GM23338 (cell line): ENCODE data around the gene BAMBI. TPM values are rescaled to one million over a fixed set of nuclear protein-coding genes. Genes with fewer than 3 reads are reported as not detected.

Source experiments
- ATAC-seq: fragments of 200-7000 bp; cut with Tn5 transposase; 3 replicates; pipeline ENCODE4 v1.9.1; 2020
- DNase-seq: peaks from one replicate; pipeline ENCODE4 v3.0.0-alpha.2; 2015; ENCODE audit warnings: low spot score
- H2AFZ ChIP-seq: fragments of 200-600 bp; sonication (generic); 2 replicates; pipeline ENCODE4 v1.8.0; 2016; ENCODE audit warnings: antibody characterized with exemption, mild to moderate bottlenecking, moderate library complexity
- H3F3A ChIP-seq: fragments of 200-600 bp; sonication (generic); replicated peaks from 2 replicates; pipeline ENCODE4 v1.8.0; 2017; ENCODE audit warnings: antibody characterized with exemption, mixed run types, low read depth
- H3K27ac ChIP-seq: fragments of 200-600 bp; sonication (generic); 2 replicates; pipeline ENCODE4 v1.6.1; 2016; ENCODE audit warnings: low read depth
- H3K27me3 ChIP-seq: fragments of 200-600 bp; sonication (generic); 2 replicates; pipeline ENCODE4 v1.8.0; 2016; ENCODE audit warnings: mild to moderate bottlenecking, mixed run types, moderate library complexity; ENCODE audit not compliant: insufficient read depth
- H3K36me3 ChIP-seq: fragments of 200-600 bp; sonication (generic); 2 replicates; pipeline ENCODE4 v1.8.0; 2016; ENCODE audit warnings: mild to moderate bottlenecking; ENCODE audit not compliant: insufficient read depth
- H3K4me1 ChIP-seq: fragments of 200-600 bp; sonication (generic); 2 replicates; pipeline ENCODE4 v1.8.0; 2016; ENCODE audit warnings: mild to moderate bottlenecking, moderate library complexity; ENCODE audit not compliant: insufficient read depth
- H3K4me2 ChIP-seq: fragments of 200-600 bp; sonication (generic); 2 replicates; pipeline ENCODE4 v1.7.1; 2017; ENCODE audit warnings: mixed run types
- H3K4me3 ChIP-seq: fragments of 200-600 bp; sonication (generic); 2 replicates; pipeline ENCODE4 v1.6.1; 2016; ENCODE audit warnings: mixed run types
- H3K79me2 ChIP-seq: fragments of 200-600 bp; sonication (generic); replicated peaks from 2 replicates; pipeline ENCODE4 v1.8.0; 2017; ENCODE audit warnings: mild to moderate bottlenecking; ENCODE audit not compliant: insufficient read depth
- H3K9me2 ChIP-seq: fragments of 200-600 bp; sonication (generic); 2 replicates; pipeline ENCODE4 v1.8.0; 2017; ENCODE audit not compliant: insufficient read depth
- H4K20me1 ChIP-seq: fragments of 200-600 bp; sonication (generic); replicated peaks from 2 replicates; pipeline ENCODE4 v1.8.0; 2017; ENCODE audit warnings: mild to moderate bottlenecking; ENCODE audit not compliant: insufficient read depth
- H3K27ac Mint-ChIP-seq: 2 replicates; pipeline ENCODE4 v1.8.0; 2020; ENCODE audit warnings: inconsistent platforms, mild to moderate bottlenecking, moderate library complexity, mixed read lengths
- H3K27me3 Mint-ChIP-seq: 3 replicates; pipeline ENCODE4 v1.8.0; 2022; ENCODE audit warnings: low read depth, mild to moderate bottlenecking, moderate library complexity, mixed read lengths, inconsistent platforms; ENCODE audit not compliant: insufficient read depth, poor library complexity
- H3K36me3 Mint-ChIP-seq: 3 replicates; pipeline ENCODE4 v1.8.0; 2021; ENCODE audit warnings: low read depth, mild to moderate bottlenecking, inconsistent platforms, moderate library complexity, mixed read lengths
- H3K4me1 Mint-ChIP-seq: 3 replicates; pipeline ENCODE4 v1.8.0; 2020; ENCODE audit warnings: mild to moderate bottlenecking, inconsistent platforms, mixed read lengths
- H3K4me3 Mint-ChIP-seq: 3 replicates; pipeline ENCODE4 v1.8.0; 2021; ENCODE audit warnings: moderate library complexity, mild to moderate bottlenecking, inconsistent platforms, mixed read lengths
- H3K9me3 Mint-ChIP-seq: 3 replicates; pipeline ENCODE4 v1.8.0; 2020; ENCODE audit warnings: moderate library complexity, mild to moderate bottlenecking, inconsistent platforms, mixed read lengths
- CREB1 ChIP-seq: fragments of 250-450 bp; sonication (Bioruptor Pico); IDR thresholded peaks from 2 replicates; pipeline ENCODE4 v1.5.0; 2020; ENCODE audit warnings: low read depth, mild to moderate bottlenecking, moderate library complexity
- EZH2phosphoT487 ChIP-seq: fragments of 200-600 bp; sonication (generic); IDR thresholded peaks from one replicate; pipeline ENCODE4 v1.8.1; 2018; ENCODE audit warnings: antibody characterized with exemption; ENCODE audit not compliant: unreplicated experiment
- JUNB ChIP-seq: IDR thresholded peaks from one replicate; pipeline ENCODE4 v1.6.1; 2016; ENCODE audit warnings: antibody characterized with exemption; ENCODE audit not compliant: unreplicated experiment
- NANOG ChIP-seq: IDR thresholded peaks from 2 replicates; pipeline ENCODE4 v1.6.1; 2016; ENCODE audit warnings: antibody characterized with exemption, borderline replicate concordance
- POLR2AphosphoS5 ChIP-seq: IDR thresholded peaks from 2 replicates; pipeline ENCODE4 v1.6.1; 2016; ENCODE audit warnings: antibody characterized with exemption, low read depth
- STAT1 ChIP-seq: IDR thresholded peaks from one replicate; pipeline ENCODE4 v1.6.1; 2016; ENCODE audit warnings: antibody characterized with exemption; ENCODE audit not compliant: unreplicated experiment
- ZNF114 ChIP-seq: fragments of 250-450 bp; sonication (Bioruptor Pico); IDR thresholded peaks from 2 replicates; pipeline ENCODE4 v1.5.0; 2020; ENCODE audit warnings: mild to moderate bottlenecking, moderate library complexity
- ZNF331 ChIP-seq: fragments of 250-450 bp; sonication (Bioruptor Pico); IDR thresholded peaks from 2 replicates; pipeline ENCODE4 v1.5.0; 2020; ENCODE audit warnings: low read depth, mild to moderate bottlenecking, moderate library complexity
- polyA plus RNA-seq: library from polyadenylated mRNA; unstranded; fragments of >200 nt; fragmentation: Nextera tagmentation; extraction: Ambion mirVana; gene quantifications from 2 replicates; pipeline ENCODE4 v1.2.1, GENCODE V29; 2016
- total RNA-seq: library from RNA; depleted of rRNA; stranded (reverse); fragments of >200 nt; shearing (Covaris generic); gene quantifications from 2 replicates; pipeline ENCODE4 v1.2.3, GENCODE V29; 2014
- TF ChIP-seq, protein P1 (sequence below): fragments of 250-450 bp; sonication (Bioruptor Pico); IDR thresholded peaks from 2 replicates; pipeline ENCODE4 v1.5.0; 2020; ENCODE audit warnings: mild to moderate bottlenecking, moderate library complexity
- TF ChIP-seq, protein P2 (sequence below): IDR thresholded peaks from one replicate; pipeline ENCODE4 v1.6.1; 2018; ENCODE audit warnings: antibody characterized with exemption; ENCODE audit not compliant: unreplicated experiment
- TF ChIP-seq, protein P3 (sequence below), 2 experiments: fragments of 200-600 bp in 1 of 2; sonication (generic) in 1 of 2; conservative IDR thresholded peaks; 2 replicates each; pipeline versions ENCODE4 v1.5.1 to v1.6.1; 2016 to 2017; ENCODE audit warnings: antibody characterized with exemption in 2 of 2, low read depth in 2 of 2, mild to moderate bottlenecking in 2 of 2, moderate library complexity in 1 of 2
- TF ChIP-seq, protein P4 (sequence below): IDR thresholded peaks from 2 replicates; pipeline ENCODE4 v1.6.1; 2016; ENCODE audit warnings: antibody characterized with exemption

BAMBI gene
- total and polyA plus RNA-seq, 2 experiments from 2014 or later, result 20.1 to 37.5 TPM

DNA sequence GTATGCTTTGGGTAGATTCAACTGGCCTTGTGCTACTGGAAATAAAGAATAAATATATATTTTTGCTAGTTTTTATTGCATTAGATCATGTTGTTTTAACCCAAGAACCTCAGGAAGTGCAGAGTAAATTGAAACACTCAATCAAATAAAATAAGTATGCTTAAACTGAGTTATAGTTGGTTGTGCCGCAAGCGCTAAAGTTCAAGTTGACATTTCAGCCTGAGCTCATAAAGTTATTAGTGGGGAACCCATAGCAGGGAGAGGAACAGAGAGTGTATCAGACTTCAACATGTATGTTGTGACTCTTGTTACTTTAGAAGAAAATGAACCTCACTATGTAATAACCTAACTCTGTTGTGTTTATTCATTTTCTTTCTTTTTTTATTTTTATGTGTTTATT lies 25.2 kb upstream of the BAMBI start (continued):
- TF ChIP-seq, protein P1, sequence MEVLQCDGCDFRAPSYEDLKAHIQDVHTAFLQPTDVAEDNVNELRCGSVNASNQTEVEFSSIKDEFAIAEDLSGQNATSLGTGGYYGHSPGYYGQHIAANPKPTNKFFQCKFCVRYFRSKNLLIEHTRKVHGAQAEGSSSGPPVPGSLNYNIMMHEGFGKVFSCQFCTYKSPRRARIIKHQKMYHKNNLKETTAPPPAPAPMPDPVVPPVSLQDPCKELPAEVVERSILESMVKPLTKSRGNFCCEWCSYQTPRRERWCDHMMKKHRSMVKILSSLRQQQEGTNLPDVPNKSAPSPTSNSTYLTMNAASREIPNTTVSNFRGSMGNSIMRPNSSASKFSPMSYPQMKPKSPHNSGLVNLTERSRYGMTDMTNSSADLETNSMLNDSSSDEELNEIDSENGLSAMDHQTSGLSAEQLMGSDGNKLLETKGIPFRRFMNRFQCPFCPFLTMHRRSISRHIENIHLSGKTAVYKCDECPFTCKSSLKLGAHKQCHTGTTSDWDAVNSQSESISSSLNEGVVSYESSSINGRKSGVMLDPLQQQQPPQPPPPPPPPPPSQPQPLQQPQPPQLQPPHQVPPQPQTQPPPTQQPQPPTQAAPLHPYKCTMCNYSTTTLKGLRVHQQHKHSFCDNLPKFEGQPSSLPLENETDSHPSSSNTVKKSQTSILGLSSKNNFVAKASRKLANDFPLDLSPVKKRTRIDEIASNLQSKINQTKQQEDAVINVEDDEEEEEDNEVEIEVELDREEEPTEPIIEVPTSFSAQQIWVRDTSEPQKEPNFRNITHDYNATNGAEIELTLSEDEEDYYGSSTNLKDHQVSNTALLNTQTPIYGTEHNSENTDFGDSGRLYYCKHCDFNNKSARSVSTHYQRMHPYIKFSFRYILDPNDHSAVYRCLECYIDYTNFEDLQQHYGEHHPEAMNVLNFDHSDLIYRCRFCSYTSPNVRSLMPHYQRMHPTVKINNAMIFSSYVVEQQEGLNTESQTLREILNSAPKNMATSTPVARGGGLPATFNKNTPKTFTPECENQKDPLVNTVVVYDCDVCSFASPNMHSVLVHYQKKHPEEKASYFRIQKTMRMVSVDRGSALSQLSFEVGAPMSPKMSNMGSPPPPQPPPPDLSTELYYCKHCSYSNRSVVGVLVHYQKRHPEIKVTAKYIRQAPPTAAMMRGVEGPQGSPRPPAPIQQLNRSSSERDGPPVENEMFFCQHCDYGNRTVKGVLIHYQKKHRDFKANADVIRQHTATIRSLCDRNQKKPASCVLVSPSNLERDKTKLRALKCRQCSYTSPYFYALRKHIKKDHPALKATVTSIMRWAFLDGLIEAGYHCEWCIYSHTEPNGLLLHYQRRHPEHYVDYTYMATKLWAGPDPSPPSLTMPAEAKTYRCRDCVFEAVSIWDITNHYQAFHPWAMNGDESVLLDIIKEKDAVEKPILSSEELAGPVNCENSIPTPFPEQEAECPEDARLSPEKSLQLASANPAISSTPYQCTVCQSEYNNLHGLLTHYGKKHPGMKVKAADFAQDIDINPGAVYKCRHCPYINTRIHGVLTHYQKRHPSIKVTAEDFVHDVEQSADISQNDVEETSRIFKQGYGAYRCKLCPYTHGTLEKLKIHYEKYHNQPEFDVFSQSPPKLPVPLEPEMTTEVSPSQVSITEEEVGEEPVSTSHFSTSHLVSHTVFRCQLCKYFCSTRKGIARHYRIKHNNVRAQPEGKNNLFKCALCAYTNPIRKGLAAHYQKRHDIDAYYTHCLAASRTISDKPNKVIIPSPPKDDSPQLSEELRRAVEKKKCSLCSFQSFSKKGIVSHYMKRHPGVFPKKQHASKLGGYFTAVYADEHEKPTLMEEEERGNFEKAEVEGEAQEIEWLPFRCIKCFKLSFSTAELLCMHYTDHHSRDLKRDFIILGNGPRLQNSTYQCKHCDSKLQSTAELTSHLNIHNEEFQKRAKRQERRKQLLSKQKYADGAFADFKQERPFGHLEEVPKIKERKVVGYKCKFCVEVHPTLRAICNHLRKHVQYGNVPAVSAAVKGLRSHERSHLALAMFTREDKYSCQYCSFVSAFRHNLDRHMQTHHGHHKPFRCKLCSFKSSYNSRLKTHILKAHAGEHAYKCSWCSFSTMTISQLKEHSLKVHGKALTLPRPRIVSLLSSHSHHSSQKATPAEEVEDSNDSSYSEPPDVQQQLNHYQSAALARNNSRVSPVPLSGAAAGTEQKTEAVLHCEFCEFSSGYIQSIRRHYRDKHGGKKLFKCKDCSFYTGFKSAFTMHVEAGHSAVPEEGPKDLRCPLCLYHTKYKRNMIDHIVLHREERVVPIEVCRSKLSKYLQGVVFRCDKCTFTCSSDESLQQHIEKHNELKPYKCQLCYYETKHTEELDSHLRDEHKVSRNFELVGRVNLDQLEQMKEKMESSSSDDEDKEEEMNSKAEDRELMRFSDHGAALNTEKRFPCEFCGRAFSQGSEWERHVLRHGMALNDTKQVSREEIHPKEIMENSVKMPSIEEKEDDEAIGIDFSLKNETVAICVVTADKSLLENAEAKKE (CRISPR knock-in tag), result no peak

DNA sequence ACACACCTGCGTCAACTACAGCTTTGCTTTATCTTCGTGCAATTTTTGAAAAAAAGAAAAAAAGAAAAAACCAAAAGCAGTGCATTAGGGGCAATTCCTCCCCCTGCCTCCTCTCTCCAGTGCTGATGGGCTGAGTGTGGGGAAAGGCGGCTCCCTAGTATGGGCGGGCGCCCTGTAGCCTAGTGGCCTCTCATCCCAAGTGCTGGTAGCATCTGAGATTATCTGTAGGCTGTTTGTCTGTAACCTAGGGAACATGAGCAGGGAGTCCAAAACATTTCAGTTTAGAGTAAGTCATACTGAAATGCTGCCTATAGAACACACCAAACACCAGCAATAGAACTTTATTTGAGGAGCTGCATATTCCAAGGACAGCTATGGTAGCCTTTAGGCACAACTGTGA lies 24.6 kb upstream of the BAMBI start:
- ATAC-seq, result no peak
- TF ChIP-seq, protein P2, sequence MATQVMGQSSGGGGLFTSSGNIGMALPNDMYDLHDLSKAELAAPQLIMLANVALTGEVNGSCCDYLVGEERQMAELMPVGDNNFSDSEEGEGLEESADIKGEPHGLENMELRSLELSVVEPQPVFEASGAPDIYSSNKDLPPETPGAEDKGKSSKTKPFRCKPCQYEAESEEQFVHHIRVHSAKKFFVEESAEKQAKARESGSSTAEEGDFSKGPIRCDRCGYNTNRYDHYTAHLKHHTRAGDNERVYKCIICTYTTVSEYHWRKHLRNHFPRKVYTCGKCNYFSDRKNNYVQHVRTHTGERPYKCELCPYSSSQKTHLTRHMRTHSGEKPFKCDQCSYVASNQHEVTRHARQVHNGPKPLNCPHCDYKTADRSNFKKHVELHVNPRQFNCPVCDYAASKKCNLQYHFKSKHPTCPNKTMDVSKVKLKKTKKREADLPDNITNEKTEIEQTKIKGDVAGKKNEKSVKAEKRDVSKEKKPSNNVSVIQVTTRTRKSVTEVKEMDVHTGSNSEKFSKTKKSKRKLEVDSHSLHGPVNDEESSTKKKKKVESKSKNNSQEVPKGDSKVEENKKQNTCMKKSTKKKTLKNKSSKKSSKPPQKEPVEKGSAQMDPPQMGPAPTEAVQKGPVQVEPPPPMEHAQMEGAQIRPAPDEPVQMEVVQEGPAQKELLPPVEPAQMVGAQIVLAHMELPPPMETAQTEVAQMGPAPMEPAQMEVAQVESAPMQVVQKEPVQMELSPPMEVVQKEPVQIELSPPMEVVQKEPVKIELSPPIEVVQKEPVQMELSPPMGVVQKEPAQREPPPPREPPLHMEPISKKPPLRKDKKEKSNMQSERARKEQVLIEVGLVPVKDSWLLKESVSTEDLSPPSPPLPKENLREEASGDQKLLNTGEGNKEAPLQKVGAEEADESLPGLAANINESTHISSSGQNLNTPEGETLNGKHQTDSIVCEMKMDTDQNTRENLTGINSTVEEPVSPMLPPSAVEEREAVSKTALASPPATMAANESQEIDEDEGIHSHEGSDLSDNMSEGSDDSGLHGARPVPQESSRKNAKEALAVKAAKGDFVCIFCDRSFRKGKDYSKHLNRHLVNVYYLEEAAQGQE, result no peak
- no peak for TF ChIP-seq POLR2AphosphoS5
- TF ChIP-seq, protein P3, sequence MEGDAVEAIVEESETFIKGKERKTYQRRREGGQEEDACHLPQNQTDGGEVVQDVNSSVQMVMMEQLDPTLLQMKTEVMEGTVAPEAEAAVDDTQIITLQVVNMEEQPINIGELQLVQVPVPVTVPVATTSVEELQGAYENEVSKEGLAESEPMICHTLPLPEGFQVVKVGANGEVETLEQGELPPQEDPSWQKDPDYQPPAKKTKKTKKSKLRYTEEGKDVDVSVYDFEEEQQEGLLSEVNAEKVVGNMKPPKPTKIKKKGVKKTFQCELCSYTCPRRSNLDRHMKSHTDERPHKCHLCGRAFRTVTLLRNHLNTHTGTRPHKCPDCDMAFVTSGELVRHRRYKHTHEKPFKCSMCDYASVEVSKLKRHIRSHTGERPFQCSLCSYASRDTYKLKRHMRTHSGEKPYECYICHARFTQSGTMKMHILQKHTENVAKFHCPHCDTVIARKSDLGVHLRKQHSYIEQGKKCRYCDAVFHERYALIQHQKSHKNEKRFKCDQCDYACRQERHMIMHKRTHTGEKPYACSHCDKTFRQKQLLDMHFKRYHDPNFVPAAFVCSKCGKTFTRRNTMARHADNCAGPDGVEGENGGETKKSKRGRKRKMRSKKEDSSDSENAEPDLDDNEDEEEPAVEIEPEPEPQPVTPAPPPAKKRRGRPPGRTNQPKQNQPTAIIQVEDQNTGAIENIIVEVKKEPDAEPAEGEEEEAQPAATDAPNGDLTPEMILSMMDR (conservative IDR thresholded peaks at IDR 0.05; ENCODE audit: low read depth in 2 of 2), result no peak
- TF ChIP-seq ZNF114, result no peak
- TF ChIP-seq NANOG, result no peak
- no peak for TF ChIP-seq CREB1
- TF ChIP-seq JUNB, result no peak
- no peak for TF ChIP-seq EZH2phosphoT487
- no peak for TF ChIP-seq ZNF331 (CRISPR knock-in tag)
- TF ChIP-seq, protein P4, sequence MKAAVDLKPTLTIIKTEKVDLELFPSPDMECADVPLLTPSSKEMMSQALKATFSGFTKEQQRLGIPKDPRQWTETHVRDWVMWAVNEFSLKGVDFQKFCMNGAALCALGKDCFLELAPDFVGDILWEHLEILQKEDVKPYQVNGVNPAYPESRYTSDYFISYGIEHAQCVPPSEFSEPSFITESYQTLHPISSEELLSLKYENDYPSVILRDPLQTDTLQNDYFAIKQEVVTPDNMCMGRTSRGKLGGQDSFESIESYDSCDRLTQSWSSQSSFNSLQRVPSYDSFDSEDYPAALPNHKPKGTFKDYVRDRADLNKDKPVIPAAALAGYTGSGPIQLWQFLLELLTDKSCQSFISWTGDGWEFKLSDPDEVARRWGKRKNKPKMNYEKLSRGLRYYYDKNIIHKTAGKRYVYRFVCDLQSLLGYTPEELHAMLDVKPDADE, result no peak
- no peak for TF ChIP-seq STAT1

More for the DNA sequence above, 24.6 kb upstream of the BAMBI start:
- Histone ChIP-seq H2AFZ (no peak overlapping the region), H3K4me1 (no peaks in the 10 kb centered on the region), H3K79me2 (no peaks in the 10 kb centered on the region), H4K20me1 (no peaks in the 10 kb centered on the region), H3K4me2 (no peak overlapping the region), H3K9me2 (peaks cover 3% of the 10 kb centered on the region; the same call in 1 of the 2 replicates), H3K27me3 (no peaks in the 10 kb centered on the region), H3K27ac (no peak overlapping the region), H3K4me3 (no peak overlapping the region), H3F3A (no peaks in the 10 kb centered on the region), H3K36me3 (no peaks in the 10 kb centered on the region)
- no peak for DNase-seq
- peaks cover 16% of the 10 kb centered on the region; the same call in 2 of the 3 replicates for H3K9me3 Mint-ChIP-seq
- H3K4me3 Mint-ChIP-seq, result no peak overlapping the region
- no peaks in the 10 kb centered on the region for H3K36me3 Mint-ChIP-seq
- H3K27ac Mint-ChIP-seq, result no peak overlapping the region
- no peaks in the 10 kb centered on the region for H3K4me1 Mint-ChIP-seq
- H3K27me3 Mint-ChIP-seq, result peaks cover 2% of the 10 kb centered on the region
